ENCODE data around the gene LIME1.

LIME1 gene

DNA sequence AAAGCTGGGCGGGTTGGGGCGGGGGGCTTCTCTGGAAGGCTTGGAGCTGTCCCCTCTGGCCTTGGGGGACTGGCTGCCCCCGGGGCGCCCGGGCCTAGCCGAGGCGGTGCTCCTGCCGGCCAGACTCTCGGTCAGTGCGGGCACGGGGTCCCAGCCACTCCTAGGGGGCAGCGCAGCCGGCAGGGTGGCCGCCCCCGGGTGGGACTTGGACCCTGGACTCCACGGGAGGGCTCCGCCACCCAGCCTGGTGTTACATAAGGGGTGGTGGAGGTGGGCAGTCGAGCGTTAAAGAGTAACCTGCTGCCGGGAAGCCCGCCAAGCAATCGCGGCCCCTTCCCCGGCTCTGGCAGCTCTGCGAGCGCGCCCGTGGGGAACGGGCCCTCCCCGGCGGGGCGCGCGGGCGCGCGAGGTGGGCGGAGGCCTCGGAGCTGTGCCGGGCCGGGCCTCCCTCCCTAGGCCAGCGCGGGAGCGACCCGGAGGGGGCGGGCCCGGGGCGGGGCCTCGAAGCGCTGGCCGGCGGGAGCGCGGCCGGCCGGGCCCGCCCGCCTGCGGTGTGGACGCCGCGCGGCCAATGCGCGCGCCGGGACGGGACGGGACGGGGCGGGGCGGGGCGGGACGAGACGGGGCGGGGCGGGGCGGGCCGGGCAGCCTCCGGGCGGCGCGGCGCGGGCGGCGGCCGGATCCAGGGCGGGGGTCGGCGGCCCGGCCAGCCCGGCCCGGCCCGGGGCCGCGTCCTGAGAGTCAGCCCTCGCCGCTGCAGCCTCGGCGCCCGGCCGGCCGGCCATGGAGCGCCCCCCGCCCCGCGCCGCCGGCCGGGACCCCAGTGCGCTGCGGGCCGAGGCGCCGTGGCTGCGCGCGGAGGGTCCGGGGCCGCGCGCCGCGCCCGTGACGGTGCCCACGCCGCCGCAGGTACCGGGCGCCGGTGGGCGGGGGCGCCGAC, 2.9 kb downstream of the LIME1 start, which contains the start of gene SLC2A4RG:
Gene SLC2A4RG (plus strand): TSS at position 647 of the 940 bp plus-strand sequence. CDS start 137 bp downstream, at position 784.
- DNase-seq, result peak; percentile 39

DNA sequence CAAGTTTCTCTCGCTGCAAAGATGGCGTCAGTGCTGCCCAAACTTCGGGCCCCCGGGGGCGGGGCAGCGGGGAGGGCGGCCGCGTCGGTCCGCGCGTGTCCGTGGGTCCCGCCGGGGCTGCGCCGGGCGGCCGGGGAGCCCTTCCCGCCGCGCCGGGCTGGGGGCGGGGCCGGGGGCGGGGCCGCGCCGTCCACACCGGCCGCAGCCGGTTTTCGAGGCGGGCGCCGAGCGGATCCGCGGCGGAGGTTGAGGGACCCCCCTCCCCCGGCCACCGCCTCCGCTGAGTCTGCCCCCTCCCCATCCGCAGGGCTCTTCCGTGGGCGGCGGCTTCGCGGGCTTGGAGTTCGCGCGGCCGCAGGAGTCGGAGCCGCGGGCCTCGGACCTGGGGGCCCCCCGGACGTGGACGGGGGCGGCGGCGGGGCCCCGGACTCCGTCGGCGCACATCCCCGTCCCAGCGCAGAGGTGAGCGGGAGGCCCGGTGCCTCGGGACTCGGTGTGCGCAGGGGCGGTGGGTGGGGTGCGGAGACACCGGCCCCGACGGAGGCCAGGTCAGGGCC, 3.7 kb downstream of the LIME1 start:
- no peak for DNase-seq

- DNase-seq, result peak; percentile 84
Observed at GRCh38 chr20:63740627-63741353, 4.3 kb downstream of the LIME1 start.

DNA sequence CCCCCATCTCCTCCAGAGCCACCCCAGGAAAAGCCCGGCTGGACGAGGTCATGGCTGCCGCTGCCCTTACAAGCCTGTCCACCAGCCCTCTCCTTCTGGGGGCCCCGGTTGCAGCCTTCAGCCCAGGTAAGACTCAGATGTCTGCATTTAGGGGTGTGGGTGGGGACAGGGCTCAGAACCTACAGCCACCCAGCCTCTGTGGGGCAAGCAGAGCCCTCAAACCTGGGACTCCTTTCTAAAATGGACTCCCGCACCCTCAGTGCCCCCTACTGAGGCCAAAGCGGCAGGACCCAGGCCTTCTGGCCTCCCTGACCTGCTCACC, 4.9 kb downstream of the LIME1 start:
- no peak for DNase-seq

GRCh38 chr20:63741676-63742380, 5.4 kb downstream of the LIME1 start:
- DNase-seq, result no peak

DNA sequence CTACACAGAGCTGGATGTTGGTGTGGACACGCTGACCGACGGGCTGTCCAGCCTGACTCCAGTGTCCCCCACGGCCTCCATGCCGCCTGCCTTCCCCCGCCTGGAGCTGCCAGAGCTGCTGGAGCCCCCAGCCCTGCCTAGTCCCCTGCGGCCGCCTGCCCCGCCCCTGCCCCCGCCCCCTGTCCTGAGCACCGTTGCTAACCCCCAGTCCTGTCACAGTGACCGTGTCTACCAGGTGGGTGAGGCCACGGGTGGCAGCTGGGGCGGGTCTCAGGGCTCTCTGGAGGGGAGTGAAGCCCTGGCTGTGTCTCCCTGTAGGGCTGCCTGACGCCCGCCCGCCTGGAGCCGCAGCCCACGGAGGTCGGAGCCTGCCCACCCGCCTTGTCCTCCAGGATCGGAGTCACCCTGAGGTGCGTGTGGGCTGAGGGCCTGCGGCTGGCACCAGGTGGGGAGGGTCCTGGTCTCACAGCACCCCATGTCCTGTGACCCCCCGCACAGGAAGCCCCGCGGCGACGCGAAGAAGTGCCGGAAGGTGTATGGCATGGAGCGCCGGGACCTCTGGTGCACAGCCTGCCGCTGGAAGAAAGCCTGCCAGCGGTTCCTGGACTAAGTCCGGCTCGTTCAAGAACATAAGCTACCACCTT, 6.0 kb downstream of the LIME1 start:
- DNase-seq, result no peak

DNA sequence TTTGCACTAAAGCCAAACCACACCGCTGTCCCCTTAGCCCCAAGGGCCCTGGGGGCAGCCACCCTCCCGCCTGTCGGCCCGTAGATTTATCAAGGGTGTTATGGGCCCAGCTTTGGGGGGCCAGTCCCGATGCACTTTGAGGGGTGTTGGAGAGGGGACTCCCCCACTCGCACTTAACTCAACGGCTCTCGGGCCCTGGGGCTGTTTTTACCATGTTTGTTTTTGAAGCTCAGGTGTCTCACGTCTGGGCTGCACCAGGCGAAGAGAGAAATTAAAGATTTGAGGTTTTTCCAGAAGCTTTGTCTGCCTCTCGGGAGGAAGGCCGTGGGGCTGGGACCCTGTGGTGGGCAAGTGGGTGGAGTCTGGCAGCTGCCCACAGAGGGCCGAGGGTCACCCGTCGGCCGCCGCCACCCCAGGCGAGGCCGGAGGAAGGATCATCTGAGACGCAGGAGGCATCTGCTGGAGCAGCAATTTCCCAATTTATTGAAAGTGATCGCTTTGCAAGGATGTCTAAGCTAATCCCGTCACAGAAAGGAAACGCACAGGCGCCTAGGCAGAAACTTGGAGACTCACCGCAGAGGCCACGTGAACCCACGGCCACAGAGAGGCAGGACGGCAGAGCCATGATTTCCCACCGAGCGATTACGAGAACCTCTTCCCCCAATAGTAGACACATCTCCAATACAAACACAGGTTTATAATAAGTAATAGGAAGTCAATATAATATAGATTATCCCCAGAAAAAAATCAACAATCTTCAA, 6.9 kb downstream of the LIME1 start:
- no peak for DNase-seq

DNA sequence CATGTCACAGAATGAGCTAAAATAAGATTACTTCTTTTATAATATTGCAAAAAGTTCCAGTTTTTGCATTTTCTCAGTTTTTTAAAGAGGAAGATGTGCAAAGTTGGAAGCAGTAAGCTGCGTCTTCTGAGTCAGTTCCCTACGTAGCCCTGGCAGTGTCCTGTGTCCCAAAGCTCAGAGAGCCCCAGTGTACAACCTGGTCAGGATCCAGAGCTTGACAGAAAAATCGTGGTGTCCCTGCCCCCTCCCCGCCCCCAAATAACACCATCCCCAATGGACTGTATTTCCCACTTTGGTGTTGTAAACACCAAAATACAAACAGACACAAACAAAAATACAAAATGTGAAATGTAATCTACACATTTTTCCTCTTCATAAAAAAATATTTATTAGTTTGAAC, 7.7 kb downstream of the LIME1 start:
- no peak for DNase-seq

GRCh38 chr20:63744574-63745423, 8.3 kb downstream of the LIME1 start:
- DNase-seq, result no peak

DNA sequence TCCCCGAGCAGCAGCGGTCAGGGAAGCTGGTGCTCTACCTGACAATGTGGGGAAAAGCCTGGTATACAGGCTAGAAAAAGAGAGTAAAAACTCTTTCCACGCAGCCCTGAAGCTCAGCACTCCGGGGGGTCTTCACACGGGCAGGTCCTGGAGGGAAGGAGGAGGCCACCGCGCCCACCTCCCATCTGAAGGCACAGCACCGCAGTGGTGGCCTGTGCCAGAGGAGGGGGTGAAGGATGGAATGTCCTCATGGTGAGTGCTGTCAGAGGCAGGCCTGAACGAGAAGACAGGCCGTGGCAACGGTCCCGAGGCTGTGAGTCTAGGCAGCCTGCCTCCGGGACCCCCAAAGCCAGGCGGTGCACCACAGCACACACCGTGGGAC, 9.0 kb downstream of the LIME1 start:
- DNase-seq, result no peak

- DNase-seq, result no peak
Observed at GRCh38 chr20:63745961-63746731, 9.7 kb downstream of the LIME1 start.

GRCh38 chr20:63746751-63747315, 10.4 kb downstream of the LIME1 start:
- DNase-seq, result no peak

- no peak for DNase-seq
Observed at GRCh38 chr20:63747622-63748069, 11.2 kb downstream of the LIME1 start.

DNA sequence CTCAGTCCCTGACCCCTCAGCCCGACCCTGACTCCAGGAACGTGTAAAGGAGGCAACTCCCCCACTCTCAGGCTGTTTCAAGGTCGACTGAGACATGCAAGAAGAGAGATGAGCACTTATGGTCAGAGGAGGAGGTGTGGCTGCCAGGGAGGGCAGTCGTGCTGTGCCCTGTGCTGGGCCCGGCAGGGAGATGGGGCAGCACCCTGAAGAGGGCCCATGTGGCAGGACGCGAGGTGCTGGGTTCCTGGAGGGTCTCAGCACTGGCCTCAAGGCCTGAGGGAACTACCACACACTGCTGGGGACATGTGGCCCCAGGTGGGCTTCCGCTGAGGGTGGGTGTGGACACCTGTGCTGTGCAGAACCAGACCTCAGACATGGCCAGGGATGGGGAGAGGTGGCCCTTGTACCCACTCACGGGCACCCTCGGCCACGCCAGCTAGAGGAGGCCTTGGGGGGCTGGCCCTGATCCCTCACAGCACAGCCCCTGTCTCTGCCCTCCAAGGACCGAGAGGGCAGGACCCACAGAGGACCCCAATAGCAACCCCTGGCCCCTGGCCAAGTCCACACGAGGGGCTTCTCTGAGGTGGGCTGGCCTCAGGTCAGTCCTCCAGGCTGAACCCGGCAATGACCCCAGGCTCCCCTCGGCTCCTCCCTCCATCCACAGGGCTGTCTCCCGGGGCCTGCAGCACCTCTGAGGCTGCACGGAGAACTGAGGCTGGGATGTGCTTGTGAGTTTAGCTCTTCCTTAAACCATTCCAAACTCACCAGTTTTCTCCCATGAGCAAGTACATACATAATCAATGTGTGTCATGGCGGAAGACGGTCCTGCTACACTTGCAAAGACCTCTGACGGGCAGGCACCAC, 11.8 kb downstream of the LIME1 start:
- DNase-seq, result no peak

- no peak for DNase-seq
Observed at GRCh38 chr20:63748934-63749270, 12.4 kb downstream of the LIME1 start.

DNA sequence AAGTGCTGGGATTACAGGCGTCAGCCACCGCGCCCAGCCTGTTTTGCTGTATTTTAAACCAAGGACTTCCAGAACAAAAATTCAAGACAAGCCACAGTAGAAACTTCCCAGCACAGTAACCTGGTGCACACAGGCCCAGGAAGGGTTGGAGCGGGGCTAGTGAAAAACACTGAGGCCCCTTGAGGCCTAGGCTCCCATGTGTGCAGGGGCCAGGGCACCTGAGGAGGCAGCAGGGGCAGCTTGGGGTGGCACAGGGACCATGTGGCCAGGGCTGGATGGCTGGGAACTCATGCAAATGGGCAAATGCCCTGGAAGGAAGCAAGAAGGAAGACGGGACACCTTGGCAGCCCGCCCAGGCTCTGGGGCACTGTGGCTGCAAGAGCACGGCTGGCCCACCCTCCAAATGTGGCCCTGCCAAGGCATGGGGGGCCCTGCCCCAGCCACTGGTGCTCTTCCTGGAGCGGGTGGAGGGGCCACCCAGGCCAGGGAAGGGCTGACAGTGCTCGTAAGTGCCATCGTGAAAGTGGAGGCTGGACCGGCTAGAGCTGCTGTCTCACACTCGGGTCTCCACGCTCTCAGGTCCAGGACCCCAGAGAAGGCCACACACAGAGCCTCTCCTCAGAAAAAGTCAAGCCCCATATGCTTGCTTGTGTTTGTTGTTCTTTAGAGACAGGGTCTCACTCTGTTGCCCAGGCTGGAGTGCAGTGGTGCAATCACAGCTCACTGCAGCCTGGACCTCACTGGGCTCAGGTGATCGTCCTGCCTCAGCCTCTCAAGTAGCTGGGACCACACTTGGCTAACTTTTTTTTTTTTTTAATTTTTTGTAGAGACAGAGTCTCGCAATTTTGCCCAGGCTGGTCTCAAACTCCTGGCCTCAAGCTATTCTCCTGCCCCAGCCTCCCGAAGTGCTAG, 13.4 kb downstream of the LIME1 start:
- no peak for DNase-seq

- no peak for DNase-seq
Observed at GRCh38 chr20:63750807-63751470, 14.5 kb downstream of the LIME1 start.

Data from GOT3 (cell line).